ENCODE results near the gene YRDC.

DNA sequence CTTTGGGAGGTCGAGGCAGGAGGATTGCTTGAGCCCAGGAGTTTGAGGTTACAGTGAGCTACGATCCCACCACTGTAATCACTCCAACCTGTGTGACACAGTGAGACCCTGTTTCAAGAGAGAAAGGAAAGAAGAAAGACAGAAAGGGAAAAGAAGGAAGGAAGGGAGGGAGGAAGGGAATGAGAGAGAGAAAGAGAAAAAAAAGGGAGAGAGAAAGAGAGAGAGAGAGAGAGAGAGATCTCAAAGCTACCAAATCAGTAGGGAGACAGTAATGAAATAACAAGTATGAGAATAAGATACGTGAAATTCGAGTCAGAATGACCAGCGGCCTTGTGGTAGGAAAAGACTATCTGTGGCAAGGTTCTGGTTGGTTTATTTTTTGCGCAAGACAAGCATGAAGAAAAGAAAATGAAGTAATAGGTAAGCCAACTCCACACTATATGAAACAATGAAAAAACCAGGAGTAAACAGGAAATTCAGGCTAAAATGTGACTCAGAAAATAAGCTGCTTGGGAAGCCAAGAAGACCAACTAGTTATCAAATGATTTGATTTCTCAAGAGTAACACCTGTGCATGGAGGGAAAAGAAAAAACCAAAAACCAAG is 42.4 kb upstream of the YRDC start:
- TF ChIP-seq CTCF (IDR thresholded peaks at IDR 0.05; ENCODE audit: extremely low read depth in 1 of 2, insufficient read depth in 1 of 2, low read depth in 1 of 2, low read length in 2 of 2) (no peak), EZH2 (IDR thresholded peaks at IDR 0.05; ENCODE audit: borderline replicate concordance, low read depth, low read length, severe bottlenecking) (no peak), FOS (IDR thresholded peaks at IDR 0.05; ENCODE audit: borderline replicate concordance, insufficient read depth, low read length) (no peak), JUN (IDR thresholded peaks at IDR 0.05; ENCODE audit: borderline replicate concordance, insufficient read depth, insufficient read length, low read depth) (no peak), POLR2A (IDR thresholded peaks at IDR 0.05; ENCODE audit: low read depth, low read length) (no peak), MYC (IDR thresholded peaks at IDR 0.05; ENCODE audit: low read depth, low read length) (no peak)

All from endothelial cell of umbilical vein (primary cell).